Lung (tissue), 12 donors: ENCODE measurements around the gene KCTD11. TPM values are rescaled to one million over a fixed set of nuclear protein-coding genes. Genes with fewer than 3 reads are reported as not detected.

Experiments
- ATAC-seq: fragments of 200-7000 bp; cut with Tn5 transposase; one replicate; pipeline ENCODE4 v1.9.1; 2020; ENCODE audit warnings: moderate number of reproducible peaks; ENCODE audit not compliant: insufficient read depth, low FRiP score
- DNase-seq, 3 donors: peaks; one replicate each; pipeline ENCODE4 v3.0.0-alpha.2; 2013 to 2017
- H3K27ac ChIP-seq, 2 donors: one replicate each; pipeline ENCODE4 v1.5.1; 2013; ENCODE audit warnings: mild to moderate bottlenecking in 2 of 2, moderate library complexity in 2 of 2, control low read depth in 1 of 2, inconsistent platforms in 1 of 2, low read depth in 1 of 2, low read length in 1 of 2
- H3K27me3 ChIP-seq, 3 donors: one replicate each; pipeline ENCODE4 v1.5.1; 2013; ENCODE audit warnings: low read length in 2 of 3; ENCODE audit not compliant: control insufficient read depth in 3 of 3, insufficient read depth in 3 of 3
- H3K36me3 ChIP-seq, 4 donors: one replicate each; pipeline ENCODE4 v1.5.1; 2013; ENCODE audit warnings: low read length in 4 of 4, mild to moderate bottlenecking in 1 of 4, moderate library complexity in 1 of 4; ENCODE audit not compliant: control insufficient read depth in 4 of 4, insufficient read depth in 4 of 4
- H3K4me1 ChIP-seq, 5 donors: one replicate each; pipeline ENCODE4 v1.5.1; 2013; ENCODE audit warnings: low read length in 5 of 5, mild to moderate bottlenecking in 2 of 5, moderate library complexity in 1 of 5; ENCODE audit not compliant: control insufficient read depth in 5 of 5, insufficient read depth in 5 of 5
- H3K4me3 ChIP-seq: one replicate; pipeline ENCODE4 v1.5.1; 2013; ENCODE audit warnings: mild to moderate bottlenecking, control low read depth, moderate library complexity
- H3K9ac ChIP-seq, 2 donors: one replicate each; pipeline ENCODE4 v1.5.1; 2013; ENCODE audit warnings: low read length in 2 of 2, control low read depth in 1 of 2; ENCODE audit not compliant: insufficient read depth in 1 of 2
- H3K9me3 ChIP-seq, 4 donors: one replicate each; pipeline ENCODE4 v1.5.1; 2013; ENCODE audit warnings: low read length in 3 of 4, mild to moderate bottlenecking in 1 of 4, moderate library complexity in 1 of 4; ENCODE audit not compliant: control insufficient read depth in 4 of 4, insufficient read depth in 3 of 4
- WGBS, 2 donors: extraction: QIAGEN DNeasy Blood & Tissue Kit; methylation state at CpG; one replicate each; pipeline ENCODE4 v1.1.7; 2013; 5-methylcytosine and 5-hydroxymethylcytosine counted together
- polyA plus RNA-seq, 2 donors: library from polyadenylated mRNA; stranded (reverse); fragments of 200-250 nt; gene quantifications; one replicate each; pipeline ENCODE4 v1.2.1, GENCODE V29; 2013
- total RNA-seq, 2 donors: library from RNA; depleted of rRNA in 1 of 2; stranded (reverse); fragments of >200 nt in 1 of 2; gene quantifications; one replicate each; pipeline ENCODE4 v1.2.1, GENCODE V29; 2014 to 2021
- TF ChIP-seq, protein P1 (sequence below): IDR thresholded peaks from 2 replicates; pipeline ENCODE4 v1.5.1; 2012; ENCODE audit warnings: mild to moderate bottlenecking; ENCODE audit errors: control extremely low read depth, extremely low read depth
- donor health status: control.
- donor health status: control.
- donor health status: Bipolar disorder and iron deficiency.
- donor health status: healthy.
- donor health status: DM: yes; HTN: yes; CAD: no.

Gene KCTD11
- total and polyA plus RNA-seq, 4 donors: 5.9 to 14.9 (median 12.6) TPM

- Histone ChIP-seq H3K9ac (no peak overlapping the region), H3K4me3 (no peak overlapping the region), H3K4me1 (peaks cover 6 to 26% (median 19%) of the 10 kb centered on the region in 5 donors), H3K27me3 (no peaks in the 10 kb centered on the region), H3K36me3 (peaks cover 17 to 39% (median 37%) of the 10 kb centered on the region in 4 donors), H3K9me3 (peaks cover 0 to 2% (median 0%) of the 10 kb centered on the region in 4 donors), H3K27ac (no peak overlapping the region)
- ATAC-seq (no peak), DNase-seq (no peak)
- WGBS, 2 donors: 88 to 91% methylated on average over 7 of the region's 7 CpGs
- TF ChIP-seq, protein P1, sequence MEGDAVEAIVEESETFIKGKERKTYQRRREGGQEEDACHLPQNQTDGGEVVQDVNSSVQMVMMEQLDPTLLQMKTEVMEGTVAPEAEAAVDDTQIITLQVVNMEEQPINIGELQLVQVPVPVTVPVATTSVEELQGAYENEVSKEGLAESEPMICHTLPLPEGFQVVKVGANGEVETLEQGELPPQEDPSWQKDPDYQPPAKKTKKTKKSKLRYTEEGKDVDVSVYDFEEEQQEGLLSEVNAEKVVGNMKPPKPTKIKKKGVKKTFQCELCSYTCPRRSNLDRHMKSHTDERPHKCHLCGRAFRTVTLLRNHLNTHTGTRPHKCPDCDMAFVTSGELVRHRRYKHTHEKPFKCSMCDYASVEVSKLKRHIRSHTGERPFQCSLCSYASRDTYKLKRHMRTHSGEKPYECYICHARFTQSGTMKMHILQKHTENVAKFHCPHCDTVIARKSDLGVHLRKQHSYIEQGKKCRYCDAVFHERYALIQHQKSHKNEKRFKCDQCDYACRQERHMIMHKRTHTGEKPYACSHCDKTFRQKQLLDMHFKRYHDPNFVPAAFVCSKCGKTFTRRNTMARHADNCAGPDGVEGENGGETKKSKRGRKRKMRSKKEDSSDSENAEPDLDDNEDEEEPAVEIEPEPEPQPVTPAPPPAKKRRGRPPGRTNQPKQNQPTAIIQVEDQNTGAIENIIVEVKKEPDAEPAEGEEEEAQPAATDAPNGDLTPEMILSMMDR: no peak
These were observed 40.8 kb upstream of the KCTD11 start for GRCh38 chr17:7311110-7311705.

DNA sequence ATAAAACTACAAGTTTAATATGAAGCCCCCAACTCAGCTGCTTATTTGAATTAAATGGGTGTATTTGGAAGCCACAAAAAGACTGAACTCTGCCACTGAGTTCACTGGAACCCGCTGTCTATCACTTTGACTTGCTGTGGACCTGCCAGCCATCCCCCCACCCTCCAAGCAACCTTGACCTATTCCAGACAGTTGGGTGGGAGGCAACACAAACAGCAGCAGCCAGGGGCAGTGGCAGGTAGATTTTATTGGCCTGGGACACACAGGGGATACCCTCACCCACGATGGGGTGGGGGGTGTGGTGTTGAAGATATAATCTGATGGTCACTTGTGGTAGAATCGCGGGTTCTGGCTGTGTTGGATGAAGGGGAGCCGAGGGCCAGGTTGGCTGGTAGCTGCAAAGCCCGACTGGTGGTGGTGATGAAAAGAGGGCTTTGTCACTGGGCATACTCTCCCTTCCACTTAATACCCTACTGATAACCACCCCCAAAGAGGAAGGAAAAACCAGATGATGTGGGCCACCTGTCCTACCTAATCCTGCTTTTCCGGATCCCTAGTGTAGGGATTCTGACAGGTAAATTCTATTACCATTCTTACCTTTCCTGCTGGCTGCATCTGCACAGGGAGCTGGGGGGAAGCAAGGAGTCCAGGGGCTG is 39.4 kb upstream of the KCTD11 start:
- 83% methylated on average over 7 of the region's 7 CpGs for WGBS, 2 donors
- H3K9ac ChIP-seq: no peak overlapping the region

DNA sequence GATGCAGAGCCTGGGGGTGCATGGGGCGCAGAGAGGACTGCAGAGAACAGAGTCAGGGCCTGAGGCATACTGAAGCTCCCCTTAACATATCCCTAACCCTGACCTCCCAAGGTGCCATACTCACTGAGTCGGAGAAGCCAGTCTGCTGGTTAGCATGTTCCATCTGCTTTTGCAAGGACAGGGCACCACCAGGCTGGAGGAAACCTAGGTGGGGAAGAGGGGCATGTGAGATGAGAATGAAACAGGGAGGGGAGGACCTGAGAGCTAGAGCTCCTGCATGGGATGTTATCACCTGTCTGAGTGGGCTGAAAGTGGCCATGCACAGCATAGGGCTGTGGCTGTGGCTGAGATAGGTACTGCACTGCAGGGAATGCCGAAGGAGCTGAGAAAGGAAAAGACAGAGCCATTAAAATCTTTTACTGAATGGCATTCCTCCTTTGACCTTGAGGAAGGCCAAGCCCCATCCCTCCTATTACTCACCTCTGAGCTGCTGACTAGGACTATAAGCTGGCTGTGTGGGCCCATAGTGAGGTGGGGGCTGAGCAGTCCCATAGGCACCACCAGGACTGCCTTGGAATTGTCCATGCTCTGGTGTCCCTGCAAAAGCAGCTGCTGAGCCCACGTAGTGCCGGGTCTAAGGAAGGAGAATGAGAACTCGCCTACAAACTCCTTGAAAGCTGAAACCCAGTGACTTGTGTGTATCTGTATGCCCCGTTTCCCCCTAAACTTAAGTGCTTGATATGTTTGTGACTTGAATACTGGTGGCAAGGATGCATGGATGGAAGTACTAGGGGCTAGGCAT is 38.7 kb upstream of the KCTD11 start:
- 89 to 91% methylated on average over 7 of the region's 7 CpGs for WGBS, 2 donors
- H3K4me3 ChIP-seq: no peak overlapping the region
- no peak overlapping the region for H3K27ac ChIP-seq
- H3K36me3 ChIP-seq: peaks cover 17 to 50% (median 42%) of the 10 kb centered on the region in 4 donors
- peaks cover 6 to 25% (median 19%) of the 10 kb centered on the region in 5 donors for H3K4me1 ChIP-seq
- ATAC-seq (no peak), DNase-seq (no peak)
- TF ChIP-seq, protein P1: no peak
- H3K9me3 ChIP-seq: peaks cover 0 to 2% (median 0%) of the 10 kb centered on the region in 4 donors
- H3K9ac ChIP-seq: no peak overlapping the region
- H3K27me3 ChIP-seq: no peaks in the 10 kb centered on the region

More for the DNA sequence above, 39.4 kb upstream of the KCTD11 start:
- DNase-seq: no peak
- TF ChIP-seq, protein P1: no peak
- ATAC-seq: no peak
- no peak overlapping the region for H3K4me3 ChIP-seq
- no peaks in the 10 kb centered on the region for H3K27me3 ChIP-seq
- no peak overlapping the region for H3K27ac ChIP-seq
- peaks cover 17 to 43% (median 41%) of the 10 kb centered on the region in 4 donors for H3K36me3 ChIP-seq
- peaks cover 0 to 2% (median 0%) of the 10 kb centered on the region in 4 donors for H3K9me3 ChIP-seq
- H3K4me1 ChIP-seq: peaks cover 6 to 26% (median 19%) of the 10 kb centered on the region in 5 donors
